ENCODE results near the gene CNPPD1.

CNPPD1 gene

DNA sequence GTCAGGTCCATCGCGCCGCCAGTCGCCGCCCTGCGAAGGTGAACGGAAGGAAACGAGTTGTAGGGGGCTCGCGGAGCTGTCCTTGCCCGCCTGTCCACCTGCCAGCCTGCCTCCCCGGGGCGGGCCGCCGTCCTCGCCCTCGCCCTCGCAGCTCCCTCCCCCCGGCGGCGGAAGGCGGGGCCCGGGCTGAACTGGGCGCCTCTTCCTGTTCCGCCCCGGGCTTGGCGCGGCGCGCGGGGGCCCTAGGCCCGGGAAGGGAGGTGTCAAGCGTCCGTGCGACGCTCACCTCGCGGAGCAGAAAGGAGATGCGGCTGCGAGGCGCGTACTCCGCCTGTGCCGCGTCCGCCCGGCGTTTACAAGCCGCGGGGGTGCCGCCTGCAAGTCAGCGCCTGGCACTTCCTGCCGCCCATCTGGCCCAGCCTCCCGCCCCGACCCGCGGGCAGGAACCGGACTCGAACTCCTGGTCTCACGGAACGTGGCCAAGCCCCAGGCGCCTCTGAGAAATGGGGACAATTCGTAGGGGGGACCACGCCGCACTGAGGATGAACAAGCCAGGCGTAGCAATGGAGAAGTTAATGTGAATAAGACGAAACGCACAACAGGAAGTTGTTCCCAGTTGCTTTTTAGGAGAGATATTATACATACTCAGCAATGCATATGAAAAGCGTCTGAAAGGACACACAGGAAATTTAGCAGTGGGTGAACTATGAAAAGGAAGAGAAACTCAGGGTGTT, at the start of gene CNPPD1:
Gene CNPPD1 (minus strand): TSS at position 108 of the 734 bp plus-strand sequence. CDS start 97 bp downstream, at position 11.
- peak; percentile 83 for DNase-seq (ENCODE audit: low spot score)

GRCh38 chr2:219225350-219225749, 48.6 kb upstream of the CNPPD1 start:
- no peak for DNase-seq (ENCODE audit: low spot score)

- DNase-seq (ENCODE audit: low spot score) = no peak
These were observed 47.3 kb upstream of the CNPPD1 start for GRCh38 chr2:219223831-219224610.

GRCh38 chr2:219221957-219222518, 45.3 kb upstream of the CNPPD1 start:
- DNase-seq (ENCODE audit: low spot score) = no peak

GRCh38 chr2:219220652-219221402, 44.1 kb upstream of the CNPPD1 start:
- DNase-seq (ENCODE audit: low spot score) = no peak

- DNase-seq (ENCODE audit: low spot score) = no peak
These were observed 43.2 kb upstream of the CNPPD1 start for GRCh38 chr2:219219784-219220532.

DNA sequence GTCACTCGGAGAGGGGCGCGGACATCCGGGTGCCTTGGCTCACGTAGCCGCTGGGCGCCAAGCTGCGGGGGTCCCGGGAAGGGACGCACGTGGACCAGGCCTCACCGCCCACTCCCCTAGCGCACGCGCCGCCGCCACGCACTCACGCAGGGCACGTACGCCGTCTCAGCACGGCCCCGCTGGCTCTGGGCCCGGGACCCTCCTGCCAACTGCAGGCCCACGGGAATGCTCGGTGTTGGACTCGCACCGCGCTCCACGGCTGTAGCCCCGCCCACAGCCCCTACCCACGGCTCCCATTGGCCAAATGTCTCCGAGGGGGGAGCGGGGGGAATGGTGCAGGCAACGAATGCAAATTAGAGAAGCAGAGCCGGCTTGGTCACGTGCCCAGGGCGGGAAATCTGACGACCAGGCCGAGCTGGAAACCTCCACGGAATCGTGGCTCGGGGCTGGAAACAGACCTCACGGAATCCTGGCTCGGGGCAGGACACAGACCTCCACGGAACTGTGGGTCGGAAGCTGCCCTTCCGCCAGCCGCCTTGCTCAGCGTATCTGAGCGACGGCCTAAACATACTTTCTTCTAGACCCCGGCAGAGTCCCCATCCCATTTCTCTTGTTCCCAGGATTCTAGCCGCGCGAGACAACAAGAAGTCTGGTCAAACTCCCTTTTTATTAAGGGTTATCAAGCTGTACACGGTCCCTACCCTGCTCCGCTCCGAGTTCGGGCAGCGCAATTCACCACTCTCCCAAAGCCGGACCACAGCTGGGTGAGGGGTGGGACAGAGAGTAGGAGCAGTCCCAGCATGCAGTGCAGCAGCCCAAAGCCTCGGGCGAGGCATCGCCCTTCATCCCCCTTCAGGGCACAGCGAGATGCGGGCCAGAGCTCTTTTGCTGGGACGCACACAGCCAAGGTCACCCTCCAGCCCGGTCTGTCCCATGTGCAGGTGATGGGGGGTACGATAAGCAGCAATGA, 42.3 kb upstream of the CNPPD1 start, which contains the start of gene ABCB6:
Gene ABCB6 (minus strand): TSS at position 227 of the 970 bp plus-strand sequence. CDS start 285 bp downstream, outside the sequence.
- peak; percentile 91 for DNase-seq (ENCODE audit: low spot score)

GRCh38 chr2:219218217-219218731, 41.5 kb upstream of the CNPPD1 start:
- DNase-seq (ENCODE audit: low spot score) = peak; percentile 82

DNA sequence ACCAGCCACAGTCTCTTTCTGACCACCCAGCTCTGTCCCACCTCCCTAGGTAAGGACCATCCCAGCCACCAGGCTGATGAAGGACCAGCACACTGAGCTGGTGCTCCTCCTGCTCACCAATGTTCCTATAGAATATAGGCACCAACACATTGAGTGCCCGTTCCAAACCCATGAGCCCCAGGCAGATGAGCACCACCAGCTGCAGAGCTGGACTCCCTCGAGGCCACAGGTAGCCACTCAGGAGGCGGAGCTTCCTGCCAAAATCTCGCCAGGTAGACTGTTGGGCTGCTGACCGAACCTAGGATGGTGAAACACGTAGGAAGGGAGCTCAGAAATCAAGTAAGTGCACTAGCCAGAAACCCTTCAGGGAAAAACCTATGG, 39.8 kb upstream of the CNPPD1 start:
- DNase-seq (ENCODE audit: low spot score) = no peak

GRCh38 chr2:219215871-219216534, 39.3 kb upstream of the CNPPD1 start:
- DNase-seq (ENCODE audit: low spot score) = no peak

DNA sequence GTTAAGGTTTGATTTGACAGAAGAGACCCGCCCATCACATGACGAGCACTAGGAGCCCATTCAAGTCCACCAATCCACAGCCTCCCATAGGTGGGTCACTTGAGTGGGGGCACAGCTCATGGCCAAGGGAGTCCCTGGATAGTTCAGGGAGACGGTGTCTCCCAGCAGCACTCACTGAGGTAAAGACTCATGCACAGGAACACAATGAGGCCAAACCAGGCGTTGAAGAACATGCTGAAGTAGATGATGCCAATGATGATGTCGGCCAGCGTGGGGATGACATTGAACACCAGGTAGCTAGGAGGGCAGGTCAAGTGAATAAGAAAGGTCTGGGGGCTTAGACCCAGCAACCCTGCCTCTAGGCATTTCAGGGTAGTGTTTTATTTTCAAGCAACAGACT, 38.1 kb upstream of the CNPPD1 start:
- no peak for DNase-seq (ENCODE audit: low spot score)

DNA sequence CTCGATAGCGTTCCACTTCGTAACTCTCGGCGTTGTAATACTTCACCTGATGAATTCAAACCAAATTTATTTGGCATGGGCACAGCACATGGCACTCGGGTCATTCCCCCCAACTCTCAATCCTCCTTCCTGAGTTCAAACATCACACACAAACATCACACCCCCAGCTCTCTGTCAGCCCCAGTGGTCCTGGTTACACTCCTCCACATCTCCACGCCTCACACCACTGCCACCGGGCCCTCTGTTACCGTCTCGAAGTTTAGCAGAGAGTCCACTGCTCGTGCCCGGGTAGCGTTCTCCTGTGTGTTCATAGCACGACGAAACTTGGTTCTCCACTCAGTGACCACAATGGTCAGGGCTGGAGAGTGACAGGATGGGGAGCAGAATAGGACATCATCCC, 37.4 kb upstream of the CNPPD1 start:
- DNase-seq (ENCODE audit: low spot score) = no peak

GRCh38 chr2:219213486-219214071, 36.9 kb upstream of the CNPPD1 start:
- no peak for DNase-seq (ENCODE audit: low spot score)

GRCh38 chr2:219213026-219213415, 36.3 kb upstream of the CNPPD1 start:
- no peak for DNase-seq (ENCODE audit: low spot score)

GRCh38 chr2:219210886-219211362, 34.2 kb upstream of the CNPPD1 start:
- DNase-seq (ENCODE audit: low spot score) = no peak

DNA sequence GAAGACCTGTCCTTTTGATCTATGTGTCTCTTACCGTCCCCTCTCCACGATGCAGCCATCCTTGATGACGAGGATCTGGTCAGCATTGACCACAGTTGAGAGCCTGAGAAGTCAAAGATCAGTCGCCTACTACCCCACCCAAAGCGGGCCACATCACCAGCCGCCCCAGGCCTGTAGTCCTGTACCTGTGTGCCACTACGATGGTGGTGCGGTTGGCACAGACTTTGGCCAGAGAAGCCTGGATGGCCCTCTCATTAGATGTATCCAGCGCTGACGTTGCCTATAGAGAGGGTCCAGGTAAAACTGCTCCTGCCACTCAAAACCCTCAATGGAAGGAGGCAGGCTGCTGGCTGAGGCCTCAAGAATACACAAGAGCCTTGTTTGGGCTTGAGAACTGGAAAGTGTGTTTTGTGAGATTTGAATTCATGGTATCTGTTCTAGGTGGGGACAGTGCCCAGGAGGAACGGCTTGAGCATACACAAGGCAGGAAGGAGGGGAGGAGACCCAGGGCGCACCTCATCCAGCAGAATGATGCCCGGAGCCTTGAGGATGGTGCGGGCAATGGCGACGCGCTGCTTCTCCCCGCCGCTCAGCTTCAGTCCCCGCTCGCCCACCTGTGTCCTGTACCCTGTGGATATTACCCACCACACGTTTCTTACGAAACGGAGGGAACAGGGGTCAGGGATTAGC, 33.6 kb upstream of the CNPPD1 start:
- no peak for DNase-seq (ENCODE audit: low spot score)

DNA sequence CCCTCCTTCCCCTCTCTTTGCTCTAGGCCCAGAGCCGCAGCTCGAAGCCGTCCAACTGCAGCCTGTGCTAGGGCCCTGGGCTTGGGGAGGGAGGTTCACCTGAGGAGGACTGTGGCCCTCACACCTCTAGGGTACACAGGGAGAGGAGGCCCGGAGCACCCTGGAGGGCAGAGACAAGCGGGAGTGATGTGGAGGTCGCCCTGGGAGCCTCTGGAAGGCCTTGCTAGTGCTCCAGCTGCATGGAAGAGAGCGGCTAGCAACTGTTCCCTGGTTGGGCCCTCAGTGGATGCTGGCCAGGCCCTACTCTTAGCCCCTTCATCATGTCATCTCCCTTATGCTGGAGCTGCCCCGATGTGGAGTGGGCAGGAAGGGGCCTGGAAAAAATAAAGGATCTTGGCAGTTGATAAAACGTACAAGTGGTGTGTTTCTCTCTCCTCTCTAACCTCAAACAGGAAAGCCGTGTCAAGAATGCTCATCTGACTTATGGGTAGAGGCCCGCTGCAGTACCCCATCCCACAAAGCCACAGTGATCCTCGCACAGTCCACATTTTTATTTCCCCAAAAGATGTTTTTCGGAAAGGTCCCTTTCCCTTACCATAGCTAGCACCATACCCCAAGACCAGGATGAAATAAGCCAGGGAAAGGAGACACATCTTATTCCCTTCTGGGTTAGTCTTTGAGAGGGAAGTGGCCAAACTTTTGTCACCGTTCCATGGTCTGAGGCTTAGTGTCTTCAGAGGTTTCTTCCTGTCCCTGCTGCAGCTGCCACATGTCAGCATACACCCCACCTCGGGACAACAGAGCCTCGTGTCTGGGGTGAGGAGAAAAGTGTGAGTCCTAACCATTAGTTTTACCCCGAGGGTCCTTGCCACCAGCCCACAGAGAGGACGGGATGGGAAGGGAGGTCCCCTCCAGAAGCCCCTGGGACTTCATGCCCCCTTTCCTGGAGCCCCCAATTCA, 32.8 kb upstream of the CNPPD1 start:
- DNase-seq (ENCODE audit: low spot score) = no peak
